AG04450 (cell line): ENCODE data around the gene MYH14. TPM values are rescaled to one million over a fixed set of nuclear protein-coding genes. Genes with fewer than 3 reads are reported as not detected.

ENCODE experiments used
- CTCF ChIA-PET: fragments of 300-600, 350-600 bp; formaldehyde crosslinking; extraction: SDS; loops from one replicate; lab custom pipeline; 2022; ENCODE audit warnings: antibody characterized with exemption, inconsistent platforms; lab: Charles Lee
- POLR2A ChIA-PET: fragments of 350-600 bp; formaldehyde crosslinking; extraction: SDS; loops from one replicate; lab custom pipeline; 2021; ENCODE audit warnings: antibody characterized with exemption, inconsistent platforms; lab: Yijun Ruan, JAX
- DNase-seq: peaks from one replicate; pipeline ENCODE4 v3.0.0-alpha.2; 2011; ENCODE audit warnings: low read depth, low spot score
- H3K27ac ChIP-seq: one replicate; pipeline ENCODE4 v1.5.1; 2012; ENCODE audit warnings: low read depth, low read length, control low read depth
- H3K27me3 ChIP-seq: one replicate; pipeline ENCODE4 v1.6.0; 2012; ENCODE audit warnings: low read length; ENCODE audit not compliant: control insufficient read depth, insufficient read depth
- H3K4me3 ChIP-seq: 2 replicates; pipeline ENCODE4 v1.5.1; 2011; ENCODE audit warnings: mild to moderate bottlenecking, low read depth, low read length, control low read depth
- H3K9me3 ChIP-seq: 2 replicates; pipeline ENCODE4 v1.5.1; 2012; ENCODE audit warnings: low read length; ENCODE audit not compliant: control insufficient read depth, insufficient read depth
- polyA plus RNA-seq: library from polyadenylated mRNA; depleted of rRNA; stranded (reverse); fragments of >200 nt; gene quantifications from 2 replicates; pipeline ENCODE4 v1.2.3, GENCODE V29; 2011
- TF ChIP-seq, protein P1 (sequence below): IDR thresholded peaks from 2 replicates; pipeline ENCODE4 v1.5.1; 2011; ENCODE audit warnings: low read depth, low read length, control low read depth, inconsistent platforms

Gene MYH14
- polyA plus RNA-seq, 1 experiment: not detected

GRCh38 chr19:50198431-50199258 is 4.8 kb upstream of the MYH14 start:
- Histone ChIP-seq H3K9me3 (peaks cover 5% of the 10 kb centered on the region), H3K27ac (no peak overlapping the region), H3K27me3 (peaks cover 6% of the 10 kb centered on the region), H3K4me3 (no peak overlapping the region)
- POLR2A ChIA-PET: interaction anchor here (0.6 kb wide), 1 partner anchor 396 kb away, joined by 3 read pairs; no protein-coding TSS in a partner anchor
- TF ChIP-seq, protein P1, sequence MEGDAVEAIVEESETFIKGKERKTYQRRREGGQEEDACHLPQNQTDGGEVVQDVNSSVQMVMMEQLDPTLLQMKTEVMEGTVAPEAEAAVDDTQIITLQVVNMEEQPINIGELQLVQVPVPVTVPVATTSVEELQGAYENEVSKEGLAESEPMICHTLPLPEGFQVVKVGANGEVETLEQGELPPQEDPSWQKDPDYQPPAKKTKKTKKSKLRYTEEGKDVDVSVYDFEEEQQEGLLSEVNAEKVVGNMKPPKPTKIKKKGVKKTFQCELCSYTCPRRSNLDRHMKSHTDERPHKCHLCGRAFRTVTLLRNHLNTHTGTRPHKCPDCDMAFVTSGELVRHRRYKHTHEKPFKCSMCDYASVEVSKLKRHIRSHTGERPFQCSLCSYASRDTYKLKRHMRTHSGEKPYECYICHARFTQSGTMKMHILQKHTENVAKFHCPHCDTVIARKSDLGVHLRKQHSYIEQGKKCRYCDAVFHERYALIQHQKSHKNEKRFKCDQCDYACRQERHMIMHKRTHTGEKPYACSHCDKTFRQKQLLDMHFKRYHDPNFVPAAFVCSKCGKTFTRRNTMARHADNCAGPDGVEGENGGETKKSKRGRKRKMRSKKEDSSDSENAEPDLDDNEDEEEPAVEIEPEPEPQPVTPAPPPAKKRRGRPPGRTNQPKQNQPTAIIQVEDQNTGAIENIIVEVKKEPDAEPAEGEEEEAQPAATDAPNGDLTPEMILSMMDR: no peak
- no peak for DNase-seq
- CTCF ChIA-PET: no interaction called here

DNA sequence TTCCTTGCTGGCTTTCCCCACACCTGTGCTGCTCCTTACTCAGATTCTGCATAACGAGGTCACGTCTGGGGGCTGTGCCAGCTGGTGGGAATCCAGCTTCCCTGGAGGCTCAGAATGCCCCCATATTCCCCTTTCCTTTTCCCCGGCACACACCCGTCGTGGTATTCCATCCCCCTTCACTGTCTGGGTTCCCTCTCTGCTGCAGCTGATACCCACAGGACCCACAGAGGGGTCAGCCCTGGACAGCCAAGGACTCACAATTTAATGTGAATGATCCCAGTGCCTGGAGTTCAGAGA is 4.2 kb upstream of the MYH14 start:
- H3K27me3 ChIP-seq: peaks cover 7% of the 10 kb centered on the region
- TF ChIP-seq, protein P1: no peak
- CTCF ChIA-PET: no interaction called here
- POLR2A ChIA-PET: no interaction called here
- no peak overlapping the region for H3K27ac ChIP-seq
- peaks cover 8% of the 10 kb centered on the region for H3K9me3 ChIP-seq
- no peak overlapping the region for H3K4me3 ChIP-seq
- no peak for DNase-seq

GRCh38 chr19:50202386-50202785 is 1.0 kb upstream of the MYH14 start:
- ChIA-PET POLR2A (no interaction called here), CTCF (no interaction called here)
- Histone ChIP-seq H3K27me3 (peaks cover 10% of the 10 kb centered on the region), H3K27ac (no peak overlapping the region), H3K9me3 (peaks cover 16% of the 10 kb centered on the region; the same call in 1 of the 2 replicates), H3K4me3 (no peak overlapping the region)
- DNase-seq: no peak
- TF ChIP-seq, protein P1: no peak

DNA sequence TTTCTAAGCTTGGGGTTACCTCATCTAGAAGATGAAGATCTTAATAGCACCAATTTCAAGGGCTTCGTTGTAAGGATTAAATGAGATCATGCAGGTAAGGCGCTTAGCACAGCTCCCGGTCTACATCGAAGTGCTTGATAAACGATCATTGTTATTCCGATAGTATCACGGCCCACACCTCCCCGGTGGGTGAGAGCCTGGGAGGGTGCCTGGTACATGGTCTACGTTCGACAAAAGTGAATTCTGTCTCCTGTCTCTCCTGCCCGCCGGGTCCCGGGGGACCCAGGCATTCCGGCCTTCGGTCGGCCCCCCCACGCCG is 501 bp upstream of the MYH14 start:
- no peak overlapping the region for H3K4me3 ChIP-seq
- CTCF ChIA-PET: no interaction called here
- DNase-seq: no peak
- TF ChIP-seq, protein P1: no peak
- peaks cover 16% of the 10 kb centered on the region; the same call in 1 of the 2 replicates for H3K9me3 ChIP-seq
- no peak overlapping the region for H3K27ac ChIP-seq
- peaks cover 10% of the 10 kb centered on the region for H3K27me3 ChIP-seq
- POLR2A ChIA-PET: no interaction called here

- ChIA-PET CTCF (no interaction called here), POLR2A (no interaction called here)
- Histone ChIP-seq H3K9me3 (peaks cover 16% of the 10 kb centered on the region; the same call in 1 of the 2 replicates), H3K27ac (no peak overlapping the region), H3K4me3 (no peak overlapping the region), H3K27me3 (peaks cover 10% of the 10 kb centered on the region)
- DNase-seq: no peak
- TF ChIP-seq, protein P1: no peak
These were observed 633 bp downstream of the MYH14 start for GRCh38 chr19:50204081-50204428.
